Jurkat, Clone E6-1 (cell line): ENCODE measurements around the gene ANKMY1.

Experiments
- DNase-seq: peaks from one replicate; pipeline ENCODE4 v3.0.0-alpha.2; 2011; ENCODE audit warnings: low read depth, low spot score
- H3K4me3 ChIP-seq: 2 replicates; pipeline ENCODE4 v1.5.1; 2011; ENCODE audit warnings: mild to moderate bottlenecking, low read length, control low read depth, moderate library complexity

The ANKMY1 gene

GRCh38 chr2:240512666-240513535 lies 44.9 kb downstream of the ANKMY1 start:
- no peak for DNase-seq
- H3K4me3 ChIP-seq: no peak overlapping the region

- H3K4me3 ChIP-seq: no peak overlapping the region
Observed at GRCh38 chr2:240512109-240512485, 45.7 kb downstream of the ANKMY1 start.

GRCh38 chr2:240511351-240512108 lies 46.3 kb downstream of the ANKMY1 start:
- no peak for DNase-seq
- no peak overlapping the region for H3K4me3 ChIP-seq

More at GRCh38 chr2:240512109-240512485, 45.7 kb downstream of the ANKMY1 start:
- no peak for DNase-seq

GRCh38 chr2:240510513-240511210 lies 47.1 kb downstream of the ANKMY1 start:
- no peak for DNase-seq
- H3K4me3 ChIP-seq: no peak overlapping the region

GRCh38 chr2:240509667-240510512 lies 47.9 kb downstream of the ANKMY1 start:
- no peak overlapping the region for H3K4me3 ChIP-seq
- DNase-seq: no peak

GRCh38 chr2:240508832-240509545 lies 48.8 kb downstream of the ANKMY1 start:
- H3K4me3 ChIP-seq: no peak overlapping the region
- no peak for DNase-seq

- no peak for DNase-seq
- no peak overlapping the region for H3K4me3 ChIP-seq
Observed at GRCh38 chr2:240507778-240508251, 50.0 kb downstream of the ANKMY1 start.

- H3K4me3 ChIP-seq: no peak overlapping the region
- no peak for DNase-seq
Observed at GRCh38 chr2:240507060-240507777, 50.6 kb downstream of the ANKMY1 start.

GRCh38 chr2:240506406-240507059 lies 51.3 kb downstream of the ANKMY1 start:
- no peak overlapping the region for H3K4me3 ChIP-seq
- DNase-seq: no peak

- no peak overlapping the region for H3K4me3 ChIP-seq
- DNase-seq: no peak
Observed at GRCh38 chr2:240505910-240506309, 51.9 kb downstream of the ANKMY1 start.

GRCh38 chr2:240503848-240504247 lies 53.9 kb downstream of the ANKMY1 start:
- H3K4me3 ChIP-seq: no peak overlapping the region
- no peak for DNase-seq

- DNase-seq: no peak
- no peak overlapping the region for H3K4me3 ChIP-seq
Observed at GRCh38 chr2:240503375-240503774, 54.4 kb downstream of the ANKMY1 start.

- DNase-seq: no peak
- H3K4me3 ChIP-seq: no peak overlapping the region
Observed at GRCh38 chr2:240502430-240503121, 55.2 kb downstream of the ANKMY1 start.

GRCh38 chr2:240502059-240502429 lies 55.7 kb downstream of the ANKMY1 start:
- no peak overlapping the region for H3K4me3 ChIP-seq
- DNase-seq: no peak

GRCh38 chr2:240501531-240501991 lies 56.2 kb downstream of the ANKMY1 start:
- H3K4me3 ChIP-seq: no peak overlapping the region
- DNase-seq: no peak

- no peak overlapping the region for H3K4me3 ChIP-seq
- DNase-seq: no peak
Observed at GRCh38 chr2:240500561-240501423, 57.0 kb downstream of the ANKMY1 start.
